ENCODE results near the gene KRT73.

KRT73 gene

GRCh38 chr12:52629281-52630007 is 11.1 kb upstream of the KRT73 start:
- DNase-seq (ENCODE audit: low read depth): no peak
- H3K4me3 ChIP-seq (ENCODE audit: low read depth, low read length): no peak overlapping the region
- no peak for TF ChIP-seq CTCF (IDR thresholded peaks at IDR 0.05; ENCODE audit: low read depth, low read length, missing control alignments)

- no peak overlapping the region for H3K4me3 ChIP-seq (ENCODE audit: low read depth, low read length)
- no peak for TF ChIP-seq CTCF (IDR thresholded peaks at IDR 0.05; ENCODE audit: low read depth, low read length, missing control alignments)
- no peak for DNase-seq (ENCODE audit: low read depth)
Measured at GRCh38 chr12:52628841-52629240, 10.5 kb upstream of the KRT73 start.

GRCh38 chr12:52628111-52628507 is 9.8 kb upstream of the KRT73 start:
- no peak overlapping the region for H3K4me3 ChIP-seq (ENCODE audit: low read depth, low read length)
- DNase-seq (ENCODE audit: low read depth): no peak
- no peak for TF ChIP-seq CTCF (IDR thresholded peaks at IDR 0.05; ENCODE audit: low read depth, low read length, missing control alignments)

GRCh38 chr12:52627395-52628110 is 9.2 kb upstream of the KRT73 start:
- no peak for TF ChIP-seq CTCF (IDR thresholded peaks at IDR 0.05; ENCODE audit: low read depth, low read length, missing control alignments)
- DNase-seq (ENCODE audit: low read depth): no peak
- no peak overlapping the region for H3K4me3 ChIP-seq (ENCODE audit: low read depth, low read length)

GRCh38 chr12:52622349-52622748 is 4.0 kb upstream of the KRT73 start:
- H3K4me3 ChIP-seq (ENCODE audit: low read depth, low read length): no peak overlapping the region
- DNase-seq (ENCODE audit: low read depth): no peak
- TF ChIP-seq CTCF (IDR thresholded peaks at IDR 0.05; ENCODE audit: low read depth, low read length, missing control alignments): no peak

- no peak for DNase-seq (ENCODE audit: low read depth)
- TF ChIP-seq CTCF (IDR thresholded peaks at IDR 0.05; ENCODE audit: low read depth, low read length, missing control alignments): no peak
- no peak overlapping the region for H3K4me3 ChIP-seq (ENCODE audit: low read depth, low read length)
Measured at GRCh38 chr12:52618866-52619265, 507 bp upstream of the KRT73 start.
